HCT116 (cell line): Measurements from ENCODE around the gene MCEE. TPM values are rescaled to one million over a fixed set of nuclear protein-coding genes. Genes with fewer than 3 reads are reported as not detected.

ENCODE experiments used
- ATAC-seq: fragments of 200-7000 bp; cut with Tn5 transposase; 2 replicates; pipeline ENCODE4 v1.9.1; 2020; ENCODE audit warnings: mild to moderate bottlenecking, moderate library complexity
- BruUV-seq: library from RNA; stranded (reverse); fragments of 400-500 nt; replicated peaks from 2 replicates; lab custom pipeline; 2021; lab: Mats Ljungman, UMichigan
- CTCF ChIA-PET: fragments of 300-600 bp; sonication (Branson Sonifier 250); formaldehyde crosslinking; loops from one replicate; lab custom pipeline; 2021; ENCODE audit warnings: antibody characterized with exemption; lab: Charles Lee
- POLR2A ChIA-PET: fragments of 300-600, 350-600 bp; sonication (Branson Sonifier 250); formaldehyde crosslinking; loops from one replicate; lab custom pipeline; 2021; ENCODE audit warnings: antibody characterized with exemption; lab: Charles Lee
- RAD21 ChIA-PET, 2 experiments: fragments of 300-600 bp; sonication (Branson Sonifier 250); formaldehyde crosslinking; loops; one replicate each; lab custom pipeline; 2023; ENCODE audit warnings: low total read pairs in 2 of 2; ENCODE audit not compliant: uncharacterized antibody in 2 of 2, unreplicated experiment in 2 of 2, low non-redundant PET in 1 of 2; lab: Charles Lee
- DNase-seq: peaks from one replicate; pipeline ENCODE4 v3.0.0-alpha.2; 2010; ENCODE audit warnings: low read depth, low spot score
- H2AFZ ChIP-seq: fragments of 200-600 bp; shearing (Covaris generic), sonication (generic); 2 replicates; pipeline ENCODE4 v1.6.1; 2017; ENCODE audit warnings: low read depth, mixed run types, mixed read lengths, antibody characterized with exemption, low read length; ENCODE audit not compliant: poor library complexity, severe bottlenecking
- H3K27ac ChIP-seq: 2 replicates; pipeline ENCODE4 v1.5.1; 2012; ENCODE audit warnings: low read depth, low read length
- H3K27me3 ChIP-seq: fragments of 200-600 bp; sonication (generic); 2 replicates; pipeline ENCODE4 v1.6.1; 2016; ENCODE audit warnings: mixed run types, low read length, mixed read lengths; ENCODE audit not compliant: insufficient read depth
- H3K36me3 ChIP-seq, 2 experiments: fragments of 200-500 bp in 1 of 2; fragments of 200-600 bp in 1 of 2; sonication (Bioruptor generic) in 1 of 2; sonication (generic) in 1 of 2; 2 replicates each; pipeline versions ENCODE4 v1.5.1 to v1.6.1; 2014 to 2016; ENCODE audit warnings: low read length in 2 of 2, inconsistent platforms in 1 of 2, mixed read lengths in 1 of 2, mixed run types in 1 of 2; ENCODE audit not compliant: insufficient read depth in 2 of 2, control insufficient read depth in 1 of 2
- H3K4me1 ChIP-seq, 2 experiments: fragments of 200-600 bp in 1 of 2; sonication (generic) in 1 of 2; 2 replicates each; pipeline versions ENCODE4 v1.5.1 to v1.6.1; 2012 to 2017; ENCODE audit warnings: low read length in 2 of 2, inconsistent platforms in 1 of 2, mild to moderate bottlenecking in 1 of 2, mixed read lengths in 1 of 2, mixed run types in 1 of 2, moderate library complexity in 1 of 2; ENCODE audit not compliant: insufficient read depth in 2 of 2, control insufficient read depth in 1 of 2
- H3K4me2 ChIP-seq: fragments of 200-600 bp; sonication (generic); 2 replicates; pipeline ENCODE4 v1.6.1; 2017; ENCODE audit warnings: mixed run types, low read length, mixed read lengths
- H3K4me3 ChIP-seq, 2 experiments: fragments of 200-600 bp in 1 of 2; sonication (generic) in 1 of 2; replicated peaks in 1 of 2; 2 replicates each; pipeline ENCODE4 v1.5.1; 2011 to 2016; ENCODE audit warnings: low read length in 2 of 2, control low read depth in 1 of 2, low read depth in 1 of 2, mild to moderate bottlenecking in 1 of 2, mixed read lengths in 1 of 2, mixed run types in 1 of 2
- H3K79me2 ChIP-seq: fragments of 200-600 bp; sonication (generic); 2 replicates; pipeline ENCODE4 v1.6.1; 2017; ENCODE audit warnings: mild to moderate bottlenecking, mixed run types, low read length, moderate library complexity, mixed read lengths; ENCODE audit not compliant: insufficient read depth
- H3K9ac ChIP-seq: fragments of 200-600 bp; sonication (generic); 2 replicates; pipeline ENCODE4 v1.6.1; 2016; ENCODE audit warnings: low read length, mixed read lengths
- H3K9me2 ChIP-seq: fragments of 200-600 bp; sonication (generic), shearing (Covaris generic); 2 replicates; pipeline ENCODE4 v1.6.1; 2017; ENCODE audit warnings: mixed run types, mild to moderate bottlenecking, moderate library complexity; ENCODE audit not compliant: insufficient read depth
- H3K9me3 ChIP-seq, 2 experiments: fragments of 200-500 bp in 1 of 2; fragments of 200-600 bp in 1 of 2; sonication (Bioruptor generic) in 1 of 2; sonication (generic) in 1 of 2; 2 replicates each; pipeline ENCODE4 v1.6.1; 2014 to 2017; ENCODE audit warnings: low read length in 2 of 2, mixed read lengths in 2 of 2, inconsistent platforms in 1 of 2, low read depth in 1 of 2, mild to moderate bottlenecking in 1 of 2, mixed run types in 1 of 2, moderate library complexity in 1 of 2; ENCODE audit not compliant: control insufficient read depth in 1 of 2, insufficient read depth in 1 of 2
- H4K20me1 ChIP-seq: fragments of 200-600 bp; sonication (generic), shearing (Covaris generic); 2 replicates; pipeline ENCODE4 v1.6.1; 2017; ENCODE audit warnings: mixed run types, mild to moderate bottlenecking, moderate library complexity; ENCODE audit not compliant: insufficient read depth
- CBX3 ChIP-seq: IDR thresholded peaks from 2 replicates; pipeline ENCODE4 v1.6.1; 2012; ENCODE audit warnings: low read depth
- CEBPB ChIP-seq: IDR thresholded peaks from 2 replicates; pipeline ENCODE4 v1.6.1; 2012; ENCODE audit warnings: low read depth
- REST ChIP-seq: IDR thresholded peaks from 2 replicates; pipeline ENCODE4 v1.6.1; 2012; ENCODE audit warnings: low read depth
- TCF7L2 ChIP-seq: IDR thresholded peaks from 2 replicates; pipeline ENCODE4 v1.7.0; 2011; ENCODE audit warnings: borderline replicate concordance, inconsistent platforms; ENCODE audit not compliant: insufficient read depth, insufficient read length; ENCODE audit errors: extremely low read depth
- ZNF274 ChIP-seq: fragments of 200-500 bp; sonication (Bioruptor generic); IDR thresholded peaks from 2 replicates; pipeline ENCODE4 v1.6.1; 2014; ENCODE audit warnings: mild to moderate bottlenecking, low read depth, low read length, inconsistent platforms
- intact Hi-C: fragments of 100-400 bp; cut with micrococcal nuclease; formaldehyde crosslinking; loops from 2 replicates; pipeline ENCODE4 v1.10.0; 2022
- total RNA-seq: library from RNA; stranded (reverse); gene quantifications from one replicate; pipeline ENCODE4 v1.2.1, GENCODE V29; 2021; ENCODE audit not compliant: unreplicated experiment

Gene MCEE
- total RNA-seq, 1 experiment from 2014 or later: 9.0 TPM

GRCh38 chr2:71063216-71063615 is 66.8 kb downstream of the MCEE start:
- Histone ChIP-seq H3K9me3 (no peaks in the 10 kb centered on the region), H3K79me2 (no peaks in the 10 kb centered on the region), H3K9ac (no peak overlapping the region), H4K20me1 (no peaks in the 10 kb centered on the region), H3K4me3 (no peak overlapping the region), H3K36me3 (no peaks in the 10 kb centered on the region), H3K27me3 (no peaks in the 10 kb centered on the region), H2AFZ (no peak overlapping the region), H3K4me2 (no peak overlapping the region), H3K9me2 (no peaks in the 10 kb centered on the region), H3K27ac (no peak overlapping the region), H3K4me1 (peaks cover 4 to 12% of the 10 kb centered on the region in 2 experiments)
- no TSS peak for BruUV-seq
- CTCF ChIA-PET: no interaction called here
- ATAC-seq (no peak), DNase-seq (no peak)
- POLR2A ChIA-PET: no interaction called here
- intact Hi-C loops: no loop called here
- TF ChIP-seq REST (no peak), CBX3 (no peak), ZNF274 (no peak)
- RAD21 ChIA-PET: no interaction called here

DNA sequence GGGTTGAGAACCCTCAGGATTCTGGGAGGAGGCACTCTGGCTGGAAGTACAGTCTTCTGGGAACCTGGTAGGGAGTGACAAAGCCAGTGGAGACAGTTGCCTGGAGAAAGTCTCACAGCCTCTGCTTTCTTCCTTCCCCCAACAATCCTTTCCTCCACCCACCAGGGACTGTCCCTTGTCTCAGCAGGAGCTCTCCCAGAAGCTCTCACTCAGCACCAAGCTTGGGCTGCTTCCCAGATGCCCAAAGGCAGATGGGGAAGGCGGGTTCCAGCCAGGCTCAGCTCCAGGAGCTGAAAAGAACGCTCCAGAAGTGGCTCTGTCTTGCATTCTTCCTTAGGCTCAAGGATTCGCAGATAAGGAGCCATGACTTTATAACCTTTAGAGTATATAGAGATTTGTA is 69.2 kb downstream of the MCEE start:
- POLR2A ChIA-PET: no interaction called here
- no peaks in the 10 kb centered on the region for H4K20me1 ChIP-seq

More for the DNA sequence above, 69.2 kb downstream of the MCEE start:
- Histone ChIP-seq H3K4me2 (no peak overlapping the region), H3K27me3 (no peaks in the 10 kb centered on the region), H3K79me2 (no peaks in the 10 kb centered on the region), H3K9ac (no peak overlapping the region), H3K9me3 (no peaks in the 10 kb centered on the region), H3K36me3 (no peaks in the 10 kb centered on the region), H3K9me2 (no peaks in the 10 kb centered on the region), H3K4me3 (no peak overlapping the region), H3K27ac (no peak overlapping the region), H2AFZ (no peak overlapping the region), H3K4me1 (peaks cover 0 to 4% of the 10 kb centered on the region in 2 experiments; a peak in 1 of 4 replicates)
- intact Hi-C loops: no loop called here
- no TSS peak for BruUV-seq
- ChIA-PET RAD21 (no interaction called here), CTCF (no interaction called here)
- ATAC-seq (no peak), DNase-seq (no peak)
- no peak for TF ChIP-seq REST
- no peak for TF ChIP-seq CEBPB
- TF ChIP-seq TCF7L2: no peak
